ENCODE results near the gene FASTK.

GRCh38 chr7:151068069-151068773, 12.4 kb downstream of the FASTK start:
- TF ChIP-seq CTCF (IDR thresholded peaks at IDR 0.05): no peak
- TF ChIP-seq POLR2A (IDR thresholded peaks at IDR 0.05): no peak
- TF ChIP-seq EP300 (IDR thresholded peaks at IDR 0.05): no peak
